ENCODE measurements around the gene LPAR1.

The LPAR1 gene

GRCh38 chr9:110900456-110900855, 137.8 kb downstream of the LPAR1 start:
- no peak for FAIRE-seq
- TF ChIP-seq TAF1 (IDR thresholded peaks at IDR 0.05; ENCODE audit: low read depth, low read length) (no peak), PAX5 (IDR thresholded peaks at IDR 0.05; ENCODE audit: insufficient read depth, low read length, severe bottlenecking) (no peak), POU2F2 (IDR thresholded peaks at IDR 0.05; ENCODE audit: low read depth, low read length) (no peak), POLR2AphosphoS5 (IDR thresholded peaks at IDR 0.05; ENCODE audit: low read depth, low read length) (no peak), SPI1 (IDR thresholded peaks at IDR 0.05; ENCODE audit: low read depth, low read length) (no peak), POLR2A (IDR thresholded peaks at IDR 0.05; ENCODE audit: low read depth, low read length) (no peak)
- DNase-seq (ENCODE audit: insufficient read length, low spot score): no peak

GRCh38 chr9:110898866-110899265, 139.4 kb downstream of the LPAR1 start:
- TF ChIP-seq SPI1 (IDR thresholded peaks at IDR 0.05; ENCODE audit: low read depth, low read length) (no peak), POLR2AphosphoS5 (IDR thresholded peaks at IDR 0.05; ENCODE audit: low read depth, low read length) (no peak), TAF1 (IDR thresholded peaks at IDR 0.05; ENCODE audit: low read depth, low read length) (no peak), PAX5 (IDR thresholded peaks at IDR 0.05; ENCODE audit: insufficient read depth, low read length, severe bottlenecking) (no peak), POLR2A (IDR thresholded peaks at IDR 0.05; ENCODE audit: low read depth, low read length) (no peak), POU2F2 (IDR thresholded peaks at IDR 0.05; ENCODE audit: low read depth, low read length) (no peak)
- FAIRE-seq: no peak

GRCh38 chr9:110898358-110898757, 139.9 kb downstream of the LPAR1 start:
- DNase-seq (ENCODE audit: insufficient read length, low spot score): no peak
- FAIRE-seq: no peak
- TF ChIP-seq TAF1 (IDR thresholded peaks at IDR 0.05; ENCODE audit: low read depth, low read length) (no peak), POU2F2 (IDR thresholded peaks at IDR 0.05; ENCODE audit: low read depth, low read length) (no peak), SPI1 (IDR thresholded peaks at IDR 0.05; ENCODE audit: low read depth, low read length) (no peak), PAX5 (IDR thresholded peaks at IDR 0.05; ENCODE audit: insufficient read depth, low read length, severe bottlenecking) (no peak), POLR2A (IDR thresholded peaks at IDR 0.05; ENCODE audit: low read depth, low read length) (no peak), POLR2AphosphoS5 (IDR thresholded peaks at IDR 0.05; ENCODE audit: low read depth, low read length) (no peak)

More at GRCh38 chr9:110898866-110899265, 139.4 kb downstream of the LPAR1 start:
- no peak for DNase-seq (ENCODE audit: insufficient read length, low spot score)

GRCh38 chr9:110897943-110898342, 140.3 kb downstream of the LPAR1 start:
- FAIRE-seq (no peak), DNase-seq (ENCODE audit: insufficient read length, low spot score) (no peak)
- TF ChIP-seq SPI1 (IDR thresholded peaks at IDR 0.05; ENCODE audit: low read depth, low read length) (no peak), POLR2A (IDR thresholded peaks at IDR 0.05; ENCODE audit: low read depth, low read length) (no peak), POLR2AphosphoS5 (IDR thresholded peaks at IDR 0.05; ENCODE audit: low read depth, low read length) (no peak)

GRCh38 chr9:110895147-110895905, 142.9 kb downstream of the LPAR1 start:
- TF ChIP-seq PAX5 (IDR thresholded peaks at IDR 0.05; ENCODE audit: insufficient read depth, low read length, severe bottlenecking) (no peak), POLR2AphosphoS5 (IDR thresholded peaks at IDR 0.05; ENCODE audit: low read depth, low read length) (no peak), TAF1 (IDR thresholded peaks at IDR 0.05; ENCODE audit: low read depth, low read length) (no peak), POLR2A (IDR thresholded peaks at IDR 0.05; ENCODE audit: low read depth, low read length) (no peak), SPI1 (IDR thresholded peaks at IDR 0.05; ENCODE audit: low read depth, low read length) (no peak), POU2F2 (IDR thresholded peaks at IDR 0.05; ENCODE audit: low read depth, low read length) (no peak)
- DNase-seq (ENCODE audit: insufficient read length, low spot score) (no peak), FAIRE-seq (no peak)

GRCh38 chr9:110894731-110895130, 143.5 kb downstream of the LPAR1 start:
- DNase-seq (ENCODE audit: insufficient read length, low spot score) (no peak), FAIRE-seq (no peak)
- TF ChIP-seq SPI1 (IDR thresholded peaks at IDR 0.05; ENCODE audit: low read depth, low read length): no peak
- no peak for TF ChIP-seq POLR2A (IDR thresholded peaks at IDR 0.05; ENCODE audit: low read depth, low read length)
- no peak for TF ChIP-seq PAX5 (IDR thresholded peaks at IDR 0.05; ENCODE audit: insufficient read depth, low read length, severe bottlenecking)
- no peak for TF ChIP-seq POU2F2 (IDR thresholded peaks at IDR 0.05; ENCODE audit: low read depth, low read length)
- no peak for TF ChIP-seq POLR2AphosphoS5 (IDR thresholded peaks at IDR 0.05; ENCODE audit: low read depth, low read length)
- no peak for TF ChIP-seq TAF1 (IDR thresholded peaks at IDR 0.05; ENCODE audit: low read depth, low read length)

GRCh38 chr9:110892689-110893088, 145.6 kb downstream of the LPAR1 start:
- FAIRE-seq (no peak), DNase-seq (ENCODE audit: insufficient read length, low spot score) (no peak)
- TF ChIP-seq SPI1 (IDR thresholded peaks at IDR 0.05; ENCODE audit: low read depth, low read length): no peak
- no peak for TF ChIP-seq POLR2A (IDR thresholded peaks at IDR 0.05; ENCODE audit: low read depth, low read length)
- TF ChIP-seq POLR2AphosphoS5 (IDR thresholded peaks at IDR 0.05; ENCODE audit: low read depth, low read length): no peak
- TF ChIP-seq TAF1 (IDR thresholded peaks at IDR 0.05; ENCODE audit: low read depth, low read length): no peak
- TF ChIP-seq POU2F2 (IDR thresholded peaks at IDR 0.05; ENCODE audit: low read depth, low read length): no peak
- no peak for TF ChIP-seq PAX5 (IDR thresholded peaks at IDR 0.05; ENCODE audit: insufficient read depth, low read length, severe bottlenecking)

GRCh38 chr9:110891760-110892159, 146.5 kb downstream of the LPAR1 start:
- DNase-seq (ENCODE audit: insufficient read length, low spot score) (no peak), FAIRE-seq (no peak)
- TF ChIP-seq SPI1 (IDR thresholded peaks at IDR 0.05; ENCODE audit: low read depth, low read length): peak; percentile 20; the same call in 1 of the 2 replicates
- TF ChIP-seq POU2F2 (IDR thresholded peaks at IDR 0.05; ENCODE audit: low read depth, low read length): no peak

- DNase-seq (ENCODE audit: insufficient read length, low spot score): no peak
- FAIRE-seq: no peak
- no peak for TF ChIP-seq POU2F2 (IDR thresholded peaks at IDR 0.05; ENCODE audit: low read depth, low read length)
- TF ChIP-seq POLR2AphosphoS5 (IDR thresholded peaks at IDR 0.05; ENCODE audit: low read depth, low read length): no peak
- no peak for TF ChIP-seq TAF1 (IDR thresholded peaks at IDR 0.05; ENCODE audit: low read depth, low read length)
- no peak for TF ChIP-seq POLR2A (IDR thresholded peaks at IDR 0.05; ENCODE audit: low read depth, low read length)
Measured at GRCh38 chr9:110890416-110890815, 147.9 kb downstream of the LPAR1 start.

GRCh38 chr9:110887276-110887675, 151.0 kb downstream of the LPAR1 start:
- DNase-seq (ENCODE audit: insufficient read length, low spot score): no peak
- no peak for FAIRE-seq
- TF ChIP-seq PAX5 (IDR thresholded peaks at IDR 0.05; ENCODE audit: insufficient read depth, low read length, severe bottlenecking) (no peak), POLR2AphosphoS5 (IDR thresholded peaks at IDR 0.05; ENCODE audit: low read depth, low read length) (no peak), POLR2A (IDR thresholded peaks at IDR 0.05; ENCODE audit: low read depth, low read length) (no peak), SPI1 (IDR thresholded peaks at IDR 0.05; ENCODE audit: low read depth, low read length) (no peak), POU2F2 (IDR thresholded peaks at IDR 0.05; ENCODE audit: low read depth, low read length) (no peak), TAF1 (IDR thresholded peaks at IDR 0.05; ENCODE audit: low read depth, low read length) (no peak)

Data from GM12891 (cell line).